Smooth muscle cell (in vitro differentiated cells): ENCODE measurements around the gene CMSS1. TPM values are rescaled to one million over a fixed set of nuclear protein-coding genes. Genes with fewer than 3 reads are reported as not detected.

Source experiments
- DNase-seq: peaks from one replicate; lab custom pipeline; 2025; ENCODE audit not compliant: unreplicated experiment; lab: John Stamatoyannopoulos, UW
- H2AFZ ChIP-seq: fragments of 200-600 bp; sonication (generic); 2 replicates; pipeline ENCODE4 v1.6.0; 2016; ENCODE audit warnings: antibody characterized with exemption, low read depth, mild to moderate bottlenecking
- H3F3A ChIP-seq: fragments of 200-600 bp; sonication (generic); 2 replicates; pipeline ENCODE4 v1.6.0; 2017; ENCODE audit warnings: antibody characterized with exemption, low read depth
- H3K27ac ChIP-seq: fragments of 200-600 bp; sonication (generic); 2 replicates; pipeline ENCODE4 v1.5.1; 2016; ENCODE audit warnings: low read depth, mild to moderate bottlenecking
- H3K27me3 ChIP-seq: fragments of 200-600 bp; sonication (generic); 2 replicates; pipeline ENCODE4 v1.6.1; 2016; ENCODE audit warnings: low read depth, mild to moderate bottlenecking
- H3K36me3 ChIP-seq: fragments of 200-600 bp; sonication (generic); 2 replicates; pipeline ENCODE4 v1.5.1; 2016; ENCODE audit warnings: low read depth
- H3K4me1 ChIP-seq: fragments of 200-600 bp; sonication (generic); 2 replicates; pipeline ENCODE4 v1.5.1; 2016; ENCODE audit warnings: low read depth
- H3K4me2 ChIP-seq: fragments of 200-600 bp; sonication (generic); 2 replicates; pipeline ENCODE4 v1.6.0; 2016; ENCODE audit warnings: mild to moderate bottlenecking
- H3K4me3 ChIP-seq: fragments of 200-600 bp; sonication (generic); 2 replicates; pipeline ENCODE4 v1.5.1; 2016; ENCODE audit warnings: mild to moderate bottlenecking
- H3K79me2 ChIP-seq: fragments of 200-600 bp; sonication (generic); 2 replicates; pipeline ENCODE4 v1.6.0; 2016; ENCODE audit warnings: low read depth, mild to moderate bottlenecking
- H3K9ac ChIP-seq: fragments of 200-600 bp; sonication (generic); 2 replicates; pipeline ENCODE4 v1.6.0; 2016; ENCODE audit warnings: low read depth
- H3K9me3 ChIP-seq: fragments of 200-600 bp; sonication (generic); replicated peaks from 2 replicates; pipeline ENCODE4 v1.5.1; 2016; ENCODE audit warnings: low read depth
- H4K20me1 ChIP-seq: fragments of 200-600 bp; sonication (generic); 2 replicates; pipeline ENCODE4 v1.6.0; 2016; ENCODE audit warnings: low read depth
- CTCF ChIP-seq: fragments of 200-600 bp; sonication (generic); IDR thresholded peaks from 2 replicates; pipeline ENCODE4 v1.5.1; 2017; ENCODE audit warnings: borderline replicate concordance, mild to moderate bottlenecking, antibody characterized with exemption; ENCODE audit not compliant: insufficient read depth, poor library complexity, severe bottlenecking
- WGBS: methylation state at CpG from one replicate; pipeline ENCODE4 v1.1.7; 2016; ENCODE audit warnings: low lambda C conversion rate; 5-methylcytosine and 5-hydroxymethylcytosine counted together
- polyA plus RNA-seq: library from polyadenylated mRNA; unstranded; fragments of >200 nt; fragmentation: Nextera tagmentation; extraction: Ambion mirVana; gene quantifications from 2 replicates; pipeline ENCODE4 v1.2.1, GENCODE V29; 2016
- total RNA-seq: library from RNA; depleted of rRNA; stranded (reverse); fragments of >200 nt; gene quantifications from 2 replicates; pipeline ENCODE4 v1.2.3, GENCODE V29; 2014

Gene CMSS1
- total and polyA plus RNA-seq, 2 experiments from 2014 or later: 19.2 to 24.1 TPM

DNA sequence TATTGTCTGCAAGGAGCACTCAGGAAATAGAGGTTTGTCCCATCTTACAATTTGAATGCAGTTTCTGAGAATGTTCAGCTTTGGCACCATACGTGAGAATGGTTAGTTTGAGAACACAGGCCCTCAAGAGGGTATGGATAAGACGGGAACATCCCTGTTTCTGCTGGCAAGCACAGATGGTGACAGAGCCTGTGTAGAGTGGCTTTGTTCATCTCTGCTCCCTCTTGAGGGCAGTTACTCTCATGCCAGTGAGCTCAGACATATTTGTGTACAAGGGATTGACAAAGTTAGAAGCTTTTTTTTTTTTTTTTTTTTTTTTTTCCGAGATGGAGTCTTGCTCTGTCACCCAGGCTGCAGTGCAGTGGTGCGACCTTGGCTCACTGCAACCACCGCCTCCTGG, 368.2 kb downstream of the CMSS1 start:
- Histone ChIP-seq H3K4me1 (no peaks in the 10 kb centered on the region), H3K36me3 (no peaks in the 10 kb centered on the region), H3K4me2 (no peak overlapping the region), H3K9ac (no peak overlapping the region), H3F3A (peaks cover 3% of the 10 kb centered on the region), H4K20me1 (no peaks in the 10 kb centered on the region), H3K27me3 (no peaks in the 10 kb centered on the region), H3K27ac (peak overlapping the region; percentile 40), H3K9me3 (no peaks in the 10 kb centered on the region), H2AFZ (no peak overlapping the region), H3K79me2 (no peaks in the 10 kb centered on the region), H3K4me3 (no peak overlapping the region)
- WGBS: 80% methylated on average over 5 of the region's 5 CpGs
- no peak for TF ChIP-seq CTCF
- no peak for DNase-seq

DNA sequence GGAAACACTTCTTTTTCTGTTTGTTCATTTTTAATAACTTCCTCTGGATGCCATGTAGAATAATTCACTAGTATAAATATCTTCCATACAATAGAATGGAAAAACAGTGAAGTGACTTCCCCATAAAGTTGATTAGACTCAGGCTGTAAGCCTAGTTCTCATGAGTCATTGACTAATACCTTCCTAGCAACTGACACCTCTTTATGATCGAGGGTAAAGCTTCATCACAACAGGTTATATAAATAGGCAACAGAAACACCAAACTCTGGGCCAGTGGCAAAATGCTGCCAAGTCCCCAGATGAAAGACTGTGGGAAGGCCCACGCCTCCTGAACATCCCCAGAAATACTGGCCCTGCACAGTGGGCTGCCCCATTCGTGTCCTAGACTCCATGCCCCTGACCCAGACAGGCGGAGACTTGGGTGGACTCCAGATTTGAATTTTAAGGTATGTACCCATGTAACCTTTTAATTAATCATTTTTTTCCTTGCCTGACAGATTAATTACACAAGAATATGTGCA, 371.8 kb downstream of the CMSS1 start:
- 80% methylated on average over 4 of the region's 4 CpGs for WGBS
- H3F3A ChIP-seq: peaks cover 7% of the 10 kb centered on the region
- H3K27ac ChIP-seq: no peak overlapping the region
- no peak overlapping the region for H3K4me2 ChIP-seq
- no peak for TF ChIP-seq CTCF
- H4K20me1 ChIP-seq: no peaks in the 10 kb centered on the region
- no peaks in the 10 kb centered on the region for H3K4me1 ChIP-seq
- no peak overlapping the region for H3K4me3 ChIP-seq
- no peak overlapping the region for H3K9ac ChIP-seq
- no peaks in the 10 kb centered on the region for H3K79me2 ChIP-seq
- H3K27me3 ChIP-seq: no peaks in the 10 kb centered on the region
- no peak overlapping the region for H2AFZ ChIP-seq
- DNase-seq: no peak
- no peaks in the 10 kb centered on the region for H3K9me3 ChIP-seq
- no peaks in the 10 kb centered on the region for H3K36me3 ChIP-seq

GRCh38 chr3:100195375-100195774, 377.7 kb downstream of the CMSS1 start:
- no peaks in the 10 kb centered on the region for H3K36me3 ChIP-seq
- H3K4me2 ChIP-seq: no peak overlapping the region
- no peak for DNase-seq
- no peaks in the 10 kb centered on the region for H4K20me1 ChIP-seq
- no peaks in the 10 kb centered on the region for H3K9me3 ChIP-seq
- no peak overlapping the region for H3K4me3 ChIP-seq
- peaks cover 4% of the 10 kb centered on the region for H3F3A ChIP-seq
- H3K9ac ChIP-seq: no peak overlapping the region
- no peaks in the 10 kb centered on the region for H3K27me3 ChIP-seq
- WGBS: 88% methylated on average over 5 of the region's 5 CpGs
- no peak overlapping the region for H3K27ac ChIP-seq
- H2AFZ ChIP-seq: no peak overlapping the region
- no peak for TF ChIP-seq CTCF
- no peaks in the 10 kb centered on the region for H3K4me1 ChIP-seq
- no peaks in the 10 kb centered on the region for H3K79me2 ChIP-seq

GRCh38 chr3:100197876-100198275, 380.2 kb downstream of the CMSS1 start:
- no peaks in the 10 kb centered on the region for H3K27me3 ChIP-seq
- no peaks in the 10 kb centered on the region for H3F3A ChIP-seq
- DNase-seq: no peak
- H2AFZ ChIP-seq: no peak overlapping the region
- no peak overlapping the region for H3K9ac ChIP-seq
- no peak for TF ChIP-seq CTCF
- H3K27ac ChIP-seq: no peak overlapping the region
- no peaks in the 10 kb centered on the region for H3K79me2 ChIP-seq
- no peaks in the 10 kb centered on the region for H3K9me3 ChIP-seq
- no peak overlapping the region for H3K4me3 ChIP-seq
- H4K20me1 ChIP-seq: no peaks in the 10 kb centered on the region
- no peaks in the 10 kb centered on the region for H3K36me3 ChIP-seq
- no peaks in the 10 kb centered on the region for H3K4me1 ChIP-seq
- no peak overlapping the region for H3K4me2 ChIP-seq
- WGBS: 85% methylated on average over 8 of the region's 8 CpGs
